Body of pancreas (tissue), 4 donors: ENCODE data around the gene NR3C2. TPM values are rescaled to one million over a fixed set of nuclear protein-coding genes. Genes with fewer than 3 reads are reported as not detected.
"Not testable (repeated sequence)": the region's sequence is repeated elsewhere in the genome, so short reads cannot be mapped to it uniquely, and the experiment has no call there.

Experiments used
- ATAC-seq: fragments of 150-250 bp; one replicate; pipeline ENCODE4 v1.9.1; 2016
- DNase-seq, 4 donors: peaks; one replicate each; pipeline ENCODE4 v3.0.0-alpha.2; 2019
- H3K27ac ChIP-seq, 4 donors: fragments of 200-600 bp; sonication (generic); 1 replicate in 3 of 4; 2 replicates in 1 of 4; pipeline versions ENCODE4 v1.5.1 to v1.6.1; 2016 to 2019; ENCODE audit warnings: mild to moderate bottlenecking in 1 of 4, mixed read lengths in 1 of 4, moderate library complexity in 1 of 4
- H3K27me3 ChIP-seq, 2 donors: fragments of 200-600 bp; sonication (generic); one replicate each; pipeline ENCODE4 v1.6.0; 2016; ENCODE audit warnings: mild to moderate bottlenecking in 1 of 2
- H3K36me3 ChIP-seq, 2 donors: fragments of 200-600 bp; sonication (generic); replicated peaks in 1 of 2; 2 replicates each; pipeline ENCODE4 v1.5.1; 2016; ENCODE audit warnings: low read depth in 2 of 2; ENCODE audit not compliant: insufficient read depth in 1 of 2
- H3K4me1 ChIP-seq: fragments of 200-600 bp; sonication (generic); one replicate; pipeline ENCODE4 v1.6.0; 2016
- H3K4me3 ChIP-seq, 2 donors: fragments of 200-600 bp; sonication (generic); 1 replicate in 1 of 2; 2 replicates in 1 of 2; pipeline ENCODE4 v1.5.1; 2016 to 2019
- H3K9me3 ChIP-seq, 3 donors: fragments of 200-600 bp; sonication (generic); 1 replicate in 2 of 3; 2 replicates in 1 of 3; pipeline ENCODE4 v1.5.1; 2016
- CTCF ChIP-seq, 7 experiments: fragments of 450-650 bp in 4 of 7; fragments of 200-600 bp in 3 of 7; sonication (generic) in 3 of 7; IDR thresholded peaks; one replicate each; pipeline ENCODE4 v1.5.1; 2016 to 2019; ENCODE audit warnings: antibody characterized with exemption in 7 of 7
- POLR2A ChIP-seq, 3 donors: fragments of 450-650 bp; IDR thresholded peaks; one replicate each; pipeline ENCODE4 v1.6.1; 2016; ENCODE audit warnings: antibody characterized with exemption in 3 of 3, mild to moderate bottlenecking in 2 of 3
- WGBS, 2 donors: methylation state at CpG; one replicate each; pipeline ENCODE4 v1.1.5; 2017; 5-methylcytosine and 5-hydroxymethylcytosine counted together
- intact Hi-C: fragments of 100-400 bp; cut with DNase I; formaldehyde crosslinking; loops from one replicate; pipeline ENCODE4 v1.15.1; 2023
- total RNA-seq, 2 donors: library from RNA; depleted of rRNA; stranded (reverse); fragments of >200 nt; gene quantifications; one replicate each; pipeline ENCODE4 v1.1.0, GENCODE V29; 2016

Gene NR3C2
- total RNA-seq, 2 donors from 2014 or later, result 14.8 to 18.8 TPM

- Histone ChIP-seq H3K27ac (no peak overlapping the region), H3K36me3 (no peaks in the 10 kb centered on the region), H3K27me3 (no peaks in the 10 kb centered on the region), H3K4me3 (no peak overlapping the region), H3K9me3 (no peaks in the 10 kb centered on the region), H3K4me1 (no peaks in the 10 kb centered on the region)
- TF ChIP-seq POLR2A (IDR thresholded peaks at IDR 0.05) (no peak), CTCF (IDR thresholded peaks at IDR 0.05) (no peak)
- ATAC-seq, result no peak
- 78 to 90% methylated on average over 4 of the region's 4 CpGs for WGBS, 2 donors
- DNase-seq, result no peak
- intact Hi-C loops, result no loop called here
These were observed 350.3 kb downstream of the NR3C2 start for GRCh38 chr4:148091896-148092295.

- ATAC-seq, result no peak
- no peak for TF ChIP-seq POLR2A (IDR thresholded peaks at IDR 0.05)
- no peak for TF ChIP-seq CTCF (IDR thresholded peaks at IDR 0.05)
- WGBS, 2 donors, result 92% methylated on average over 11 to 17 of the region's 17 CpGs
These were observed 351.4 kb downstream of the NR3C2 start for GRCh38 chr4:148090503-148091476.

GRCh38 chr4:148090029-148090428, 352.2 kb downstream of the NR3C2 start:
- Histone ChIP-seq H3K27me3 (no peaks in the 10 kb centered on the region), H3K9me3 (no peaks in the 10 kb centered on the region), H3K4me3 (no peak overlapping the region), H3K36me3 (no peaks in the 10 kb centered on the region), H3K27ac (no peak overlapping the region), H3K4me1 (no peaks in the 10 kb centered on the region)
- intact Hi-C loops, result no loop called here
- no peak for DNase-seq
- 90 to 92% methylated on average over 6 of the region's 6 CpGs for WGBS, 2 donors
- TF ChIP-seq POLR2A (IDR thresholded peaks at IDR 0.05) (no peak), CTCF (IDR thresholded peaks at IDR 0.05) (no peak)
- ATAC-seq, result no peak

More at GRCh38 chr4:148090503-148091476, 351.4 kb downstream of the NR3C2 start:
- H3K9me3 ChIP-seq, result no peaks in the 10 kb centered on the region
- DNase-seq, result no peak
- intact Hi-C loops, result no loop called here
- no peak overlapping the region for H3K4me3 ChIP-seq
- H3K27ac ChIP-seq, result no peak overlapping the region
- H3K27me3 ChIP-seq, result no peaks in the 10 kb centered on the region
- H3K4me1 ChIP-seq, result no peaks in the 10 kb centered on the region
- no peaks in the 10 kb centered on the region for H3K36me3 ChIP-seq

GRCh38 chr4:148089624-148090023, 352.6 kb downstream of the NR3C2 start:
- Histone ChIP-seq H3K36me3 (no peaks in the 10 kb centered on the region), H3K27me3 (no peaks in the 10 kb centered on the region), H3K9me3 (no peaks in the 10 kb centered on the region), H3K4me1 (no peaks in the 10 kb centered on the region), H3K27ac (no peak overlapping the region), H3K4me3 (no peak overlapping the region)
- intact Hi-C loops, result no loop called here
- WGBS, 2 donors, result 87 to 95% methylated on average over 6 of the region's 6 CpGs
- TF ChIP-seq CTCF (IDR thresholded peaks at IDR 0.05), result no peak
- no peak for DNase-seq
- ATAC-seq, result no peak

- ATAC-seq, H3K27ac ChIP-seq, H3K9me3 ChIP-seq, H3K4me3 ChIP-seq, H3K4me1 ChIP-seq, intact Hi-C loops, DNase-seq, H3K27me3 ChIP-seq, H3K36me3 ChIP-seq: not testable (repeated sequence)
- WGBS, 2 donors, result 89 to 97% methylated on average over 4 of the region's 4 CpGs
These were observed 359.1 kb downstream of the NR3C2 start for GRCh38 chr4:148083073-148083472.
